Measurements from ENCODE around the gene CACNA1G. TPM values are rescaled to one million over a fixed set of nuclear protein-coding genes. Genes with fewer than 3 reads are reported as not detected.

Gene CACNA1G
- total RNA-seq, 1 donor from 2014 or later = 0.36 TPM

- no peak for DNase-seq (ENCODE audit: low spot score)
Measured at GRCh38 chr17:50588391-50589049, 28.0 kb downstream of the CACNA1G start.

- no peak for DNase-seq (ENCODE audit: low spot score)
Measured at GRCh38 chr17:50589095-50589705, 28.7 kb downstream of the CACNA1G start.

GRCh38 chr17:50590946-50591737 lies 30.6 kb downstream of the CACNA1G start:
- no peak for DNase-seq (ENCODE audit: low spot score)

- DNase-seq (ENCODE audit: low spot score) = no peak
Measured at GRCh38 chr17:50593321-50593720, 32.8 kb downstream of the CACNA1G start.

- DNase-seq (ENCODE audit: low spot score) = no peak
Measured at GRCh38 chr17:50594128-50594823, 33.8 kb downstream of the CACNA1G start.

GRCh38 chr17:50594892-50595291 lies 34.4 kb downstream of the CACNA1G start:
- no peak for DNase-seq (ENCODE audit: low spot score)

GRCh38 chr17:50596191-50597037 lies 35.9 kb downstream of the CACNA1G start:
- DNase-seq (ENCODE audit: low spot score) = no peak

GRCh38 chr17:50598487-50598886 lies 38.0 kb downstream of the CACNA1G start:
- DNase-seq (ENCODE audit: low spot score) = no peak

- DNase-seq (ENCODE audit: low spot score) = no peak
Measured at GRCh38 chr17:50599606-50600005, 39.1 kb downstream of the CACNA1G start.

GRCh38 chr17:50601823-50602375 lies 41.4 kb downstream of the CACNA1G start:
- no peak for DNase-seq (ENCODE audit: low spot score)

- DNase-seq (ENCODE audit: low spot score) = no peak
Measured at GRCh38 chr17:50602836-50603235, 42.3 kb downstream of the CACNA1G start.

- DNase-seq (ENCODE audit: low spot score) = no peak
Measured at GRCh38 chr17:50603340-50603739, 42.8 kb downstream of the CACNA1G start.

- peak; percentile 64 for DNase-seq (ENCODE audit: low spot score)
Measured at GRCh38 chr17:50604513-50604912, 44.0 kb downstream of the CACNA1G start.

- no peak for DNase-seq (ENCODE audit: low spot score)
Measured at GRCh38 chr17:50605429-50605828, 44.9 kb downstream of the CACNA1G start.

- no peak for DNase-seq (ENCODE audit: low spot score)
Measured at GRCh38 chr17:50607522-50608175, 47.1 kb downstream of the CACNA1G start.

- DNase-seq (ENCODE audit: low spot score) = no peak
Measured at GRCh38 chr17:50608700-50609379, 48.3 kb downstream of the CACNA1G start.

GRCh38 chr17:50609380-50610074 lies 49.0 kb downstream of the CACNA1G start:
- DNase-seq (ENCODE audit: low spot score) = peak; percentile 64

- DNase-seq (ENCODE audit: low spot score) = no peak
Measured at GRCh38 chr17:50611634-50612033, 51.1 kb downstream of the CACNA1G start.

GRCh38 chr17:50612281-50612680 lies 51.8 kb downstream of the CACNA1G start:
- DNase-seq (ENCODE audit: low spot score) = no peak
